Smooth muscle cell of the brain vasculature (primary cell): ENCODE results near the gene SSC5D.
"Not testable (repeated sequence)": the region's sequence is repeated elsewhere in the genome, so short reads cannot be mapped to it uniquely, and the experiment has no call there.

Source experiments
- DNase-seq: peaks from one replicate; pipeline ENCODE4 v3.0.0-alpha.2; 2012; ENCODE audit warnings: low read depth, low spot score

Gene SSC5D

GRCh38 chr19:55503502-55504251, 15.4 kb downstream of the SSC5D start:
- peak; percentile 82 for DNase-seq

- no peak for DNase-seq
These were observed 16.0 kb downstream of the SSC5D start for GRCh38 chr19:55504252-55504603.

- DNase-seq: no peak
These were observed 16.7 kb downstream of the SSC5D start for GRCh38 chr19:55504981-55505380.

GRCh38 chr19:55508120-55508519, 19.9 kb downstream of the SSC5D start:
- DNase-seq: no peak

- peak; percentile 75 for DNase-seq
These were observed 28.8 kb downstream of the SSC5D start for GRCh38 chr19:55516878-55517620.

- no peak for DNase-seq
These were observed 31.4 kb downstream of the SSC5D start for GRCh38 chr19:55519451-55520311.

GRCh38 chr19:55520691-55521292, 32.6 kb downstream of the SSC5D start:
- no peak for DNase-seq

GRCh38 chr19:55525289-55526101, 37.3 kb downstream of the SSC5D start:
- no peak for DNase-seq

- peak; percentile 40 for DNase-seq
These were observed 38.3 kb downstream of the SSC5D start for GRCh38 chr19:55526216-55527196.

- DNase-seq: no peak
These were observed 39.2 kb downstream of the SSC5D start for GRCh38 chr19:55527197-55528029.

- DNase-seq: no peak
These were observed 40.0 kb downstream of the SSC5D start for GRCh38 chr19:55528030-55528803.

- DNase-seq: no peak
These were observed 41.5 kb downstream of the SSC5D start for GRCh38 chr19:55529636-55530234.

GRCh38 chr19:55530996-55531395, 42.8 kb downstream of the SSC5D start:
- no peak for DNase-seq

- not testable (repeated sequence) for DNase-seq
These were observed 46.0 kb downstream of the SSC5D start for GRCh38 chr19:55534280-55534679.

- no peak for DNase-seq
These were observed 47.1 kb downstream of the SSC5D start for GRCh38 chr19:55535173-55535964.

GRCh38 chr19:55535965-55536350, 47.7 kb downstream of the SSC5D start:
- no peak for DNase-seq

- no peak for DNase-seq
These were observed 48.1 kb downstream of the SSC5D start for GRCh38 chr19:55536366-55536765.
